ENCODE data around the gene PPP1R10.

The PPP1R10 gene

DNA sequence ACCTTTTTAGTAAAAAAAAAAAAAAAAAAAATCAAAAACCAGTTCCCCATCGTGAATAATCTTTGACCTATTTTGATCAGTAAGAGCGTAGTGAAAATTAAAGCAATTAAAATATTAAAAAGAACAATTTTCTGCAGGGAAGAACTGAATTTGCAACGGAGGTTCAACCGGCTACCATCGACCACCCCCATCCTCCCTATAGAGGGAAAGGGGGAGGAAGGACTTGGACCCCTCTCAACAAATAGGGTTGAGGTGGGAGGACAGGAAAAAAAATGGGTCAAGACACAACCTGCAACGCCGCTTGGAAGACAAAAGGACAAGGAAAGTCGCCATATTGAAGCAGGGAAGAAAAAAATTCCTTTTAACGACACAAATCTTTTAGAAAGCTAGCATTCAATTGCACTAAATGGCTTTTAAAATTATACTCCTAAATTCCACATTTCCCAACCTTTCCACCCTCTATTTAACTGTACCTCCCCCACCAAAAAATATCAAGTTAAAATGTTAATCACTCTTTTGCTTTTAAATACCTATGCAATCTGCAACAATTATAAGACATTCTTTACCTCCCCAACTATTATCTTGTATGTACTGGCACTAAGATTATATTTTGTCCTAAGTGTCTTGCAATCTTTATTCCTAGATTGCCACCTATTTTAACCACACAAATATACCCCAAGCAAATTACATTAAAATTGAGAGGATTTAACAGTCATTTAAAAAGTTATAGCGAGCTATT is 1.7 kb downstream of the PPP1R10 start:
- TF ChIP-seq JUND (IDR thresholded peaks at IDR 0.05; ENCODE audit: low read depth) = peak; percentile 69
- DNase-seq (ENCODE audit: low read depth in 1 of 2, low spot score in 1 of 2) = peak in 1 of 2 experiments; percentile 89
- in situ Hi-C loops (cut with HindIII; ENCODE audit: low pct_unique_long_range_greater_than_20kb, low sequenced_read_pairs) = no loop called here

DNA sequence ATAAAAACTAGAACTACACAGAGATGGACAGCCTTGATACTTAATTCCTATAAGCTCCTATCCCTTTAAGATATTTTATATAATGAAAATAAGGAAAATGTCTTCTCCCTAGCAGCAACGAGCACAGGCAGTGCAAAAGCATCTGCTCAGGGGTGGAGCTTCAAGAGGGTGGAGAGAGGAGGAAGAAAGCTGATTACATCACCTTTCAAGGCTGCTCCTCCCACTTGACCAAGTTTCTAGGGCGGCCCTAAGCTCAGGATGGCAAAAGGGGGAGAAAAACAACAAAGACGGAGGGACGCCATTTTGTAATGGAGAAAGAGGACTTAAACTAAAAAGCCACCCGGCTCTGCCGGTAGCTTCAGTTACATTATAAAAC is 2.2 kb downstream of the PPP1R10 start:
- TF ChIP-seq JUND (IDR thresholded peaks at IDR 0.05; ENCODE audit: low read depth) = peak; percentile 25; the same call in 1 of the 2 replicates
- peak; percentile 35 to 99 for DNase-seq (ENCODE audit: low read depth in 1 of 2, low spot score in 1 of 2)
- in situ Hi-C loops (cut with HindIII; ENCODE audit: low pct_unique_long_range_greater_than_20kb, low sequenced_read_pairs) = no loop called here

DNA sequence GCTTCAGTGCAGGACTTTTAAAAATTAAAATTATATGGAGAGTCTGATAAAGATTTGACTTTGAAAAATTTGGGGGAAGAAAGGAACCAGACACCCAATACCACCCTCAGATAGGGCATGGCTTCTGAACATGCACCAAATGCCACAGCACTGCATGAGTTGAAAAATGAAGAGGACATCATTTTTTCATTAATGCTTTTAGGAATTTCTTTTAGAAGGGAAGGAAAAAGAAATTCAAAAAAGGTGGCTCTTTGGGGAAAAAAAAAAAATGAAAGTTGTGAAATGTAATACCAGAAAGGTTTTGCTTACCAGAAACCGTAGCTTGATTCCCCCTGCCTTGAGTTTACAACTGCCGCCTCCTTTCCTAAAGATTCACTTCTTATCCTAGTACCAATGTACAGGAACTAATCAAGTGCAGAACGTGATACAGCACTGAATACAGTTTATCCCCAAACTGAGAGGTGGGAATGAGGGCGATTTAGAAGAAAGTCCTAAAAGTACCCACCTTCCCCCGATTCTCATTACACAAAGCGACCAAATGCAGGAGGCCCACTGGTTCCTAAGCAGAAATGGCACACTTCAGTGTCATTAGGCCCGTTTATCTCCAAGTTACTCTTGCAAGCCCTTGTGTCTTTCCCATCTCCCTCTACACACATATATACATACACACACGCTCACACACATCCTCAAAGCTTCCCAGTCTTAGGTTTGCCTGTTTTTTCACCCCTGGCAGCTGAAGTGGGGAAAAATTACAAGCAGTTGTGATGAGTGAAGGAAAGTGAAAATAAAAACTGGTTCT is 2.8 kb downstream of the PPP1R10 start:
- DNase-seq (ENCODE audit: low read depth in 1 of 2, low spot score in 1 of 2) = peak in 1 of 2 experiments; percentile 48
- TF ChIP-seq JUND (IDR thresholded peaks at IDR 0.05; ENCODE audit: low read depth) = no peak
- in situ Hi-C loops (cut with HindIII; ENCODE audit: low pct_unique_long_range_greater_than_20kb, low sequenced_read_pairs) = no loop called here

DNA sequence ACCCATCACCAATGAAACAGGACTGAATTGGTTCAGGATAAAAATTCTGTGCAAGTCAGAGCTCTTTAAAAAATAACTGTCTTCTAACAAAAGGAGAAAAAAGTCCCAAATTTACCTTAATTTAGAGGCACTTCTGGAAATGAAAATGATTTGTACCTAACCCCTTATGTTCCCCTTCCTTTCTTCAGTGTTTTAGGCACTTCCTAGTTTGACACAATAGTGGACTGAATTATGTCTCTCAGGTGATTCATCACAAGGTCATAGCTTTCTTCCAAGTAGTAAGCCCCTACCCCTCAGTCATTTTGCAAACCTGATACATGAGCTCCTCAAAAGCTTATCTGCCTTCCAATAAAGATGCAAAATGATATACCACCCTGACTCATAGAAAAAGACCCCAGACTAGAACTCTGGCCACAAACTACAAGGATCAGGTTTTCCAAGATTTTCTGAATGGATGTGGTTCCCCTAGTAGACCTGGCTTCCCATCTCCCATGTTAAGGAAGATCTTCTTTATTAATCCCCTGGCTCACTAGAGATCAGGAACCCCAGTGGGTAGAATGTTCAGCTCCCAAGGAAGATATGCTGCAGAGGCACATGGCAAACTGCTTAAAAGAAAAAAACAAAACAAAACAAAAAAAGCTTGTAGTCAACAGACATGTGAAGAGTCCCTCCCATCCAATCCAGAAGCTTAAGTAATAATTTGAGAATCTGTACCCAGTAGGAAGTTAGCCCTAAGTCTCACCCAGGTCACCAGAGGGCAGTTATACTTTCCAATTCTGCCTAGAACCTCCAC is 3.6 kb downstream of the PPP1R10 start:
- TF ChIP-seq JUND (IDR thresholded peaks at IDR 0.05; ENCODE audit: low read depth) = no peak
- no peak for DNase-seq (ENCODE audit: low read depth in 1 of 2, low spot score in 1 of 2)
- in situ Hi-C loops (cut with HindIII; ENCODE audit: low pct_unique_long_range_greater_than_20kb, low sequenced_read_pairs) = no loop called here

DNA sequence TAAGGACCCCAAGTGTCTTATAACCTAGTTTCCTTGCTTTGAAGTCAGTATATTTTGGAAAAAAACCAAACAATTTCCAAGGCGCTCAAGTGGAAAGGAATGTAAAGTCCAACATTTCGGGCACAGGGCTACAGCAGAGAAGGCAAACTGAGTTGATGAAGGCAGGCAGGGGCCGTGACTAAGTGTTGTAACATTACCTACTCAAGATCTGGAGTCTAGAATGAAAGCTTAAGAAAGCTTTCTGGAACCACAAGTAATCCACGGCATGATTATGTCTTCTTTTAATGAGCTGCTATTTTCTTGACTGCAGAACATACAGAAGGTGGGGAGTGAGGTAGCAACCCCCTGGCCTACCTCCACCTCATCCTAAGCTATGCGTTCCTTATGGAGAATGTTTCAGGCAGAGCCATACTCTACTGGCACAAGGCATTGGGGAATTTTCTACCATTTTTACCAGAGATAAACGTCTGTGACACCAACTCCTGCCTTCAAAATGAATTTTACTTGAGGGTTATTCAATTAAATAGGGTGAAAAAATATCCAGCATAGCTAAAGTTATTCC is 4.3 kb downstream of the PPP1R10 start:
- DNase-seq (ENCODE audit: low read depth in 1 of 2, low spot score in 1 of 2) = no peak
- in situ Hi-C loops (cut with HindIII; ENCODE audit: low pct_unique_long_range_greater_than_20kb, low sequenced_read_pairs) = no loop called here
- TF ChIP-seq JUND (IDR thresholded peaks at IDR 0.05; ENCODE audit: low read depth) = 0 out of 2 replicates have a peak, but pooled peaks have one; percentile 12

DNA sequence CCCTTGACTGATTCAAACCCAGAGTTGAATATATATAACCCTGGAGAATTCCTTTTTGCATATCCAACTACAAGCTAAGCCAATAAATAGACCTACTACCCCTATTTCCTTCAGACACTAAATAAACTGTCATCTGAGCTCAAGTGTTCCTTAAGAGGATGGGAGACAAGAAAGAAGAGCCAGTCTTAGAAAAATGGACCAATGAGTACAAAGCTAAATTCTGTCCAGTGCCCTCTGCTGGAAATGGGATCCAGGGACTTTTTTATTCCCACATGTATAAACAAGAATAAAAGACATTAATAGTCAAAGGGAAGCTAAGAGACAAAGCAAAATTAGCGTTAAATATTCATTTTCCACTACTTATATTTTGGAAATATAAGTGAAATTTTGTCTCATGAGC is 4.8 kb downstream of the PPP1R10 start:
- peak in 1 of 2 experiments; percentile 62 for DNase-seq (ENCODE audit: low read depth in 1 of 2, low spot score in 1 of 2)
- in situ Hi-C loops (cut with HindIII; ENCODE audit: low pct_unique_long_range_greater_than_20kb, low sequenced_read_pairs) = no loop called here

DNA sequence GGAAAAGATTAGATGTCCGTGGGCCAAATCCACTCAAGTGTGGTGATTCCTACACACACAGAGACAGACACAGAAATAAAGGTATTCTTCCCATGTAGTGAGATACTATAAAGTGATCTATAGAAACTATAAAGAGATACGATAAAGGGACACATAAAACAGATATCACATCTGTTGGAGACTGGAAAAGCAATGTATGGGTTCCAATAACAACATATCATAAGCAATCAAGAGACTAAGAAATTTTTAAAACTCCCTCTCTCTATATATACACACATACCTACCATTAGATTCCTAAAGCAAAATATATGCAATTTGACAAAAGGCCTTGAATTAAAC is 5.2 kb downstream of the PPP1R10 start:
- in situ Hi-C loops (cut with HindIII; ENCODE audit: low pct_unique_long_range_greater_than_20kb, low sequenced_read_pairs) = no loop called here
- TF ChIP-seq JUND (IDR thresholded peaks at IDR 0.05; ENCODE audit: low read depth) = no peak
- DNase-seq (ENCODE audit: low read depth in 1 of 2, low spot score in 1 of 2) = no peak

More for the DNA sequence above, 4.8 kb downstream of the PPP1R10 start:
- TF ChIP-seq JUND (IDR thresholded peaks at IDR 0.05; ENCODE audit: low read depth) = no peak

DNA sequence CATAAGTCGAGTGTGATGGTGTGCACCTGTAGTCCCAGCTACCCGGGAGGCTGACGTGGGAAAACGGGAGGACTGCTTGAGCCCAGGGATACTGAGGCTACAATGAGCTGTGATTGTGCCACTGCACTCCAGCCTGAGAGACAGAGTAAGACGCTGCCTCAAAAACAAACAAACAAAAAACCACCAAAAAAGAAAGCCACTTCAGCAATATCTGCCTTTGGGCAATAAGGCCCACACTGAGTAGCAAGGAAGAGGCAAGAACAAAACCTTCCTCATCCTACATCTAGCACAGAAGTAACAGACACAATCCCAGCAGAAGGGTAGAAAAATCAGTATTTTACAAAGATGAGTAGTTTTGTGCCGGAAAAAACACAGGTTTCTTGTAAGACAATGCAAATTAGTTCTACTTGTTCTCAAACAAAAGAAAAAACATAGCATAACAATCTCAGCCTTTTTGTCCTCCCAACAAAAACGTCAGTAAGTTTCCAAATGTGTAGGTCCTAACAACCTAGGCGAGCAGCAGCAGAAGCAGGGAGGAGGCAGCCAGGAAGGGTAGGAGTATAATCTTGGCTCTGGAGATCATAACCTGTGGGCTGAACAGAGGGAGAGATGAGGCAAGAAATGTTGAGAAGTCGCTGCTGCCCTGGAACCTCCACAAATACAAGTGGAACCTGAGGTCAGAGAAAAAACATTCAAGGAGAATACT is 5.7 kb downstream of the PPP1R10 start:
- TF ChIP-seq JUND (IDR thresholded peaks at IDR 0.05; ENCODE audit: low read depth) = no peak
- DNase-seq (ENCODE audit: low read depth in 1 of 2, low spot score in 1 of 2) = no peak
- in situ Hi-C loops (cut with HindIII; ENCODE audit: low pct_unique_long_range_greater_than_20kb, low sequenced_read_pairs) = no loop called here

DNA sequence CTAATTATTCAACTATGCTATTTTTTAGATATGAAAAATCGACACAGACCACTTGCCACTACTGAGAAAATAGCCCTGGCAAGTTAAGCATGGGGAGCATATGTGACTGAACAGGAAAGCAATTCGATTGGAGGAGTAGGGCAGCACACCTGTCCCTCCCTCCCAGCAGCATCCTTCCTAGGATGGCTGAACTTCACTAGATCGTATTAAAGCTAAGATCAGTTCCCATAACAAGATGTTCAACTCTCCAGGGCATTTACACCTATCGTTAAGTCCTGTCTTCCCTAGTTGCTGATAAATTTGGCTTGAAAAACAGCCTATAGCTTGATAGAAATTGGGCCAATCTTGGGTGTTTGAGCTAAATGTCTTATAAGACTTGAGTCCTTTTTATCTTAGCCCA is 7.0 kb downstream of the PPP1R10 start:
- TF ChIP-seq JUND (IDR thresholded peaks at IDR 0.05; ENCODE audit: low read depth) = no peak
- no peak for DNase-seq (ENCODE audit: low read depth in 1 of 2, low spot score in 1 of 2)
- in situ Hi-C loops (cut with HindIII; ENCODE audit: low pct_unique_long_range_greater_than_20kb, low sequenced_read_pairs) = no loop called here

DNA sequence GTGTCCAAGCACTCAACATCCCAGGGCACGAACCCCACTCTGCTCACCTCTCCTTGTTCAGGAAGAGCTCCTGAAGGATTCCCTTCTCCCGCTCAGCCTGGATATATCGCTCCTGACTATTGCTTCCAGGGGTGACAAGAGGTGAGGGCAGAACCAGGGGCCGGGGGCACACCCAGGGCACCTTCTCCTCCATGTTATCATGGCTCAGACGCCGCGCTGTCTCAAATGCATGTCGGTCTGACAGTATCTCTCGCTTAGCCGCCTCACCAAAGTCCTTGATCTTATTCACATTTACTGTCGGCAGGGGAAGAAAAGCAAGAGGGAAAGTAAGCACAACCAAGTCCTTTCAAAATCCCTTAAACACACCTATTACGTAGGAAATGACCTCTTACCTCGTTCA is 13.1 kb downstream of the PPP1R10 start:
- no peak for TF ChIP-seq JUND (IDR thresholded peaks at IDR 0.05; ENCODE audit: low read depth)
- no peak for DNase-seq (ENCODE audit: low read depth in 1 of 2, low spot score in 1 of 2)
- in situ Hi-C loops (cut with HindIII; ENCODE audit: low pct_unique_long_range_greater_than_20kb, low sequenced_read_pairs) = no loop called here

DNA sequence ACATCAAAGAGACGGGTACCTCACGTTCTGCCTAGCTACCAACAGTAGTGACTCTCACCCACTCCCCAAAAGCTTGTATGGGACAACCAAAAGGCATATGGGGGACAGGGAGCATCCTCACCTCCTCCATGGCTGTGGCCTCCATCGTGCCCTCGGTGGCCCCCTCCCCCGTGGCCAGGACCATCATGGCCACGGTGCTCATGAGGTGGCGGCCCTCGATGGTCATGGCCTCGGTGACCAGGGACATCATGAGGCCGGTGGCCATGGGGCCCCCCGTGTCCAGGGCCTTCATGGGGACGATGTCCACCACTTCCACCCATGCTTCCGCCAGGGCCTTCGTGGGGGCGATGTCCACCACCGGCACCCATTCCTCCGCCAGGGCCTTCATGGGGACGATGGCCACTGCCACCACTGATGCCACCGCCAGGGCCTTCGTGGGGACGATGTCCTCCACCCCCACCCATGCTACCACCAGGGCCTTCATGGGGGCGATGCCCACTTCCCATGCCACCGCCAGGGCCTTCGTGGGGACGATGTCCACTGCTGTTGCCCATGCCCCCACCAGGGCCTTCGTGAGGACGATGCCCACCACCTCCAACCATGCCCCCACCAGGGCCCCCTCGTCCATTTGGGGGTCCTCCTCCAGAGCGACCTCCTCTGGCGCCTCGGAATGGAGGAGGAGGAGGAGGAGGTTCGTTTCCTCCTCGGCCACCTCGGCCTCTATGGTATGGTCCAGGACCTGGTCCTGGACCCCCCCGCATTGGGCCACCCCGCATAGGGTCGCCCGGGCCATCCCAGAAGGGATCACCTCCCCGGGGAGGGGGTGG is 15.0 kb downstream of the PPP1R10 start:
- no peak for TF ChIP-seq JUND (IDR thresholded peaks at IDR 0.05; ENCODE audit: low read depth)
- in situ Hi-C loops (cut with HindIII; ENCODE audit: low pct_unique_long_range_greater_than_20kb, low sequenced_read_pairs) = no loop called here
- no peak for DNase-seq (ENCODE audit: low read depth in 1 of 2, low spot score in 1 of 2)
